Tibial artery (tissue), 4 donors: ENCODE results near the gene TMEM18.

Source experiments
- DNase-seq, 2 donors: peaks; one replicate each; pipeline ENCODE4 v3.0.0-alpha.2; 2019
- H3K27ac ChIP-seq, 2 donors: fragments of 200-600 bp; sonication (generic) in 1 of 2; 1 replicate in 1 of 2; 2 replicates in 1 of 2; pipeline ENCODE4 v1.5.1; 2018 to 2019; ENCODE audit warnings: mild to moderate bottlenecking in 1 of 2
- H3K27me3 ChIP-seq, 2 donors: fragments of 200-600 bp; sonication (generic) in 1 of 2; one replicate each; pipeline versions ENCODE4 v1.5.1 to v1.6.0; 2016 to 2019
- H3K36me3 ChIP-seq, 3 donors: fragments of 200-600 bp; sonication (generic) in 2 of 3; one replicate each; pipeline ENCODE4 v1.5.1; 2016 to 2019; ENCODE audit warnings: mild to moderate bottlenecking in 2 of 3
- H3K4me1 ChIP-seq, 4 donors: fragments of 200-600 bp; sonication (generic) in 2 of 4; 1 replicate in 3 of 4; 2 replicates in 1 of 4; pipeline ENCODE4 v1.5.1; 2016 to 2019
- H3K4me3 ChIP-seq, 2 donors: fragments of 200-600 bp; sonication (generic) in 1 of 2; 1 replicate in 1 of 2; 2 replicates in 1 of 2; pipeline ENCODE4 v1.5.1; 2018 to 2019; ENCODE audit warnings: mild to moderate bottlenecking in 2 of 2
- H3K9me3 ChIP-seq, 3 donors: fragments of 200-600 bp; sonication (generic) in 1 of 3; one replicate each; pipeline ENCODE4 v1.5.1; 2016 to 2019
- intact Hi-C: fragments of 100-400 bp; cut with DNase I; formaldehyde crosslinking; loops from one replicate; pipeline ENCODE4 v1.15.0; 2023; ENCODE audit warnings: low total_unique reads
- TF ChIP-seq, protein P1 (sequence below), 2 experiments: fragments of 200-600 bp in 1 of 2; fragments of 450-650 bp in 1 of 2; IDR thresholded peaks; one replicate each; pipeline ENCODE4 v1.5.1; 2017 to 2019; ENCODE audit warnings: antibody characterized with exemption in 2 of 2, mild to moderate bottlenecking in 1 of 2, moderate library complexity in 1 of 2

Gene TMEM18

DNA sequence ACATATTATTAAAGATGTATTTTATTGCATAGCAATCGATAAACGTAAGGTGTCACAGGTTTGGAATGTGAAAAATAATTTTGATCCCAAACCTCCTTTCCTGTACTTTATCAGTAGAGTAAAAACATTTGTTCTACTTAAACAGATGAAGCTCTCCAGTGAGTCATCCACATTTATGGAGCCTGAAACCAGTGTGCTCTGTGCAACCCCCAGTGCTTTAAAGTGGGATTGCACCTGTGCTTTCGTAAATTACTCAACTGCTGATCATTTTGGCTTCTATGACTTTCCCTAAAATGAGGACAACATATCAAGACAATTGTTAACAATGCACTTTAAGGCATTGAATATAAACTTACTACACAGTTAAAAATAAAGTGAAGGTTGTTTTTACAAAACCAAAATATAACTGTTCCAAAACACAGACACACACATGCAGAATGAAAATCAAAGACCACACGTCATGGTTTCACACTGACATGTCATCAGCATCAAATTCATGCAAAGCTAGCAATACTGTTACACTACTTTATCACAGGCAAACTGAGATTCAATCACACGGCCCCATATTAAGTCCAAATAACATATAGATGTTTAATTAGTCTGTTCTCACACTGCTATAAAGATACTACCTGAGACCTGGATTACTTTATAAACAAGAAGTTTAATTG, 9.7 kb downstream of the TMEM18 start:
- Histone ChIP-seq H3K27ac (no peak overlapping the region), H3K4me3 (no peak overlapping the region), H3K27me3 (no peaks in the 10 kb centered on the region), H3K9me3 (peaks cover 0 to 18% (median 15%) of the 10 kb centered on the region in 3 donors), H3K36me3 (peaks cover 30 to 90% (median 70%) of the 10 kb centered on the region in 3 donors), H3K4me1 (no peaks in the 10 kb centered on the region)
- intact Hi-C loops: no loop called here
- DNase-seq: no peak
- TF ChIP-seq, protein P1, sequence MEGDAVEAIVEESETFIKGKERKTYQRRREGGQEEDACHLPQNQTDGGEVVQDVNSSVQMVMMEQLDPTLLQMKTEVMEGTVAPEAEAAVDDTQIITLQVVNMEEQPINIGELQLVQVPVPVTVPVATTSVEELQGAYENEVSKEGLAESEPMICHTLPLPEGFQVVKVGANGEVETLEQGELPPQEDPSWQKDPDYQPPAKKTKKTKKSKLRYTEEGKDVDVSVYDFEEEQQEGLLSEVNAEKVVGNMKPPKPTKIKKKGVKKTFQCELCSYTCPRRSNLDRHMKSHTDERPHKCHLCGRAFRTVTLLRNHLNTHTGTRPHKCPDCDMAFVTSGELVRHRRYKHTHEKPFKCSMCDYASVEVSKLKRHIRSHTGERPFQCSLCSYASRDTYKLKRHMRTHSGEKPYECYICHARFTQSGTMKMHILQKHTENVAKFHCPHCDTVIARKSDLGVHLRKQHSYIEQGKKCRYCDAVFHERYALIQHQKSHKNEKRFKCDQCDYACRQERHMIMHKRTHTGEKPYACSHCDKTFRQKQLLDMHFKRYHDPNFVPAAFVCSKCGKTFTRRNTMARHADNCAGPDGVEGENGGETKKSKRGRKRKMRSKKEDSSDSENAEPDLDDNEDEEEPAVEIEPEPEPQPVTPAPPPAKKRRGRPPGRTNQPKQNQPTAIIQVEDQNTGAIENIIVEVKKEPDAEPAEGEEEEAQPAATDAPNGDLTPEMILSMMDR (IDR thresholded peaks at IDR 0.05): peak; percentile 35 to 37

GRCh38 chr2:666441-666840, 10.8 kb downstream of the TMEM18 start:
- Histone ChIP-seq H3K27me3 (peaks cover 0 to 3% of the 10 kb centered on the region in 2 donors), H3K9me3 (peaks cover 0 to 18% (median 15%) of the 10 kb centered on the region in 3 donors), H3K27ac (no peak overlapping the region), H3K36me3 (peaks cover 30 to 82% (median 62%) of the 10 kb centered on the region in 3 donors), H3K4me3 (no peak overlapping the region), H3K4me1 (no peaks in the 10 kb centered on the region)
- TF ChIP-seq, protein P1 (IDR thresholded peaks at IDR 0.05): no peak
- intact Hi-C loops: no loop called here
- DNase-seq: no peak

- no peak for DNase-seq
- peaks cover 30 to 74% (median 55%) of the 10 kb centered on the region in 3 donors for H3K36me3 ChIP-seq
- intact Hi-C loops: no loop called here
Observed at GRCh38 chr2:665340-666073, 11.7 kb downstream of the TMEM18 start.

DNA sequence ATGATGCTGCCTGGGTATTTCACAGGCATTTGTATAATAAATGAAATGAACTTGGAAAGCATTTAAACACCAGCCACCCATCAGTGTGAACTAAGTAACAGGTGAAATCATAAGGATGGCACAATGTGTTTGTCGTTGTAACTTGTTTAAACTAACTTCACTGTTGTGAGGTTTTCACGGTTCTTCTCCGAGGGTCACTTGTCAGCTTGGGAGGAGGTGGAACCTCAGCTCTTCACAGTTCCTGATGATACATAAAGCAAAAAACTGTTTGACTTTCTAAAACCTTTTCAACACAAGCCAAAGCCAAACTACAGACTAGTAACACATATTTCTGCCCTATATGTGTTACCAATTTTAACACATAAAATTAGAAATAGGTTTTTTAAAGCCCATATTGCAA, 13.1 kb downstream of the TMEM18 start:
- no peak for DNase-seq
- intact Hi-C loops: no loop called here
- H3K36me3 ChIP-seq: peaks cover 25 to 60% (median 41%) of the 10 kb centered on the region in 3 donors

More at GRCh38 chr2:665340-666073, 11.7 kb downstream of the TMEM18 start:
- Histone ChIP-seq H3K27ac (no peak overlapping the region), H3K9me3 (peaks cover 0 to 18% (median 15%) of the 10 kb centered on the region in 3 donors), H3K4me1 (no peaks in the 10 kb centered on the region), H3K27me3 (peaks cover 0 to 12% of the 10 kb centered on the region in 2 donors), H3K4me3 (no peak overlapping the region)
- TF ChIP-seq, protein P1 (IDR thresholded peaks at IDR 0.05): no peak

GRCh38 chr2:663221-663620, 14.0 kb downstream of the TMEM18 start:
- Histone ChIP-seq H3K27me3 (peaks cover 0 to 24% of the 10 kb centered on the region in 2 donors), H3K36me3 (peaks cover 16 to 51% (median 33%) of the 10 kb centered on the region in 3 donors), H3K9me3 (peaks cover 0 to 18% (median 15%) of the 10 kb centered on the region in 3 donors), H3K27ac (no peak overlapping the region), H3K4me1 (no peaks in the 10 kb centered on the region), H3K4me3 (no peak overlapping the region)
- DNase-seq: no peak
- TF ChIP-seq, protein P1 (IDR thresholded peaks at IDR 0.05): no peak
- intact Hi-C loops: no loop called here

More for the DNA sequence above, 13.1 kb downstream of the TMEM18 start:
- TF ChIP-seq, protein P1 (IDR thresholded peaks at IDR 0.05): no peak
- no peaks in the 10 kb centered on the region for H3K4me1 ChIP-seq
- H3K4me3 ChIP-seq: no peak overlapping the region
- H3K9me3 ChIP-seq: peaks cover 0 to 18% (median 15%) of the 10 kb centered on the region in 3 donors
- peaks cover 0 to 23% of the 10 kb centered on the region in 2 donors for H3K27me3 ChIP-seq
- no peak overlapping the region for H3K27ac ChIP-seq
